Measurements from ENCODE around the gene TACC3.

TACC3 gene

DNA sequence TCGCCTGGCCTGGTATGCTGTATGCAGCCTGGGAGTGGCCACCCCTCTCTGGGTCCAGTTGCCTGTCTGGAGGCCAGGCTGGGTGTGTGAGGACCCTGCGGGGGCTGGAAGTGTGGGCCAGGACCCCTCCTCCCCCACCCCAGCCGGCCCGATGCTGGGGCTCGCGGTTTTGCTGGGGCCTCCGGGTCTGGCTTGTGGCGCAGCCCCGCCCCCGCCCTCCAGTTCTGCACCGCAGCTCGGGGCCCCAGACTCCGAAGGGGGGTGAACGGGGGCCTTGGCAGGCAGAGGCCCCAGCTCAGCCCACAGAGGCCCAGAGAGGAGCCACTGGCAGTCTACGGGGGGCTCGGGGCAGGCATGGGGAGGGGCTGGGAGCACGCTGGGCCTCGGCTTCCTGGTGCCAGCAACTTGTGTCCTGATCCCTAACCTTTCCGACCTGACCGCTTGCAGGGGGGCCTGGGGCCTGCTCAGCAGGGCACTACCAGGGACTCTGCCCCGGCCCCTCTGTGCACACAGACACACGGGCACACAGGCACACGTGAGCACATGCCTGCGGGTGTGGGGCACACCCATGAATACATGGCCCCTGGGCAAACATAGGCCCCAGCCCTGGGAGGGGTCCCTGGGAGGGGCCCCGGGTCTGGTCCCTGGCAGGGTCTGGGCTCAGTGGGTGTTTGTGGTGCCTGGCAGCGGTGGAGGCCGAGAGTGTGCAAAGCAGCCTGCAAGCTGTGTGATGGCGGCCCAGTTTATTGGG, 50.4 kb downstream of the TACC3 start:
- TF ChIP-seq, protein P1, sequence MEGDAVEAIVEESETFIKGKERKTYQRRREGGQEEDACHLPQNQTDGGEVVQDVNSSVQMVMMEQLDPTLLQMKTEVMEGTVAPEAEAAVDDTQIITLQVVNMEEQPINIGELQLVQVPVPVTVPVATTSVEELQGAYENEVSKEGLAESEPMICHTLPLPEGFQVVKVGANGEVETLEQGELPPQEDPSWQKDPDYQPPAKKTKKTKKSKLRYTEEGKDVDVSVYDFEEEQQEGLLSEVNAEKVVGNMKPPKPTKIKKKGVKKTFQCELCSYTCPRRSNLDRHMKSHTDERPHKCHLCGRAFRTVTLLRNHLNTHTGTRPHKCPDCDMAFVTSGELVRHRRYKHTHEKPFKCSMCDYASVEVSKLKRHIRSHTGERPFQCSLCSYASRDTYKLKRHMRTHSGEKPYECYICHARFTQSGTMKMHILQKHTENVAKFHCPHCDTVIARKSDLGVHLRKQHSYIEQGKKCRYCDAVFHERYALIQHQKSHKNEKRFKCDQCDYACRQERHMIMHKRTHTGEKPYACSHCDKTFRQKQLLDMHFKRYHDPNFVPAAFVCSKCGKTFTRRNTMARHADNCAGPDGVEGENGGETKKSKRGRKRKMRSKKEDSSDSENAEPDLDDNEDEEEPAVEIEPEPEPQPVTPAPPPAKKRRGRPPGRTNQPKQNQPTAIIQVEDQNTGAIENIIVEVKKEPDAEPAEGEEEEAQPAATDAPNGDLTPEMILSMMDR (IDR thresholded peaks at IDR 0.05; ENCODE audit: extremely low read depth, missing control alignments): no peak
- peak; percentile 79 for DNase-seq (ENCODE audit: low spot score)

DNA sequence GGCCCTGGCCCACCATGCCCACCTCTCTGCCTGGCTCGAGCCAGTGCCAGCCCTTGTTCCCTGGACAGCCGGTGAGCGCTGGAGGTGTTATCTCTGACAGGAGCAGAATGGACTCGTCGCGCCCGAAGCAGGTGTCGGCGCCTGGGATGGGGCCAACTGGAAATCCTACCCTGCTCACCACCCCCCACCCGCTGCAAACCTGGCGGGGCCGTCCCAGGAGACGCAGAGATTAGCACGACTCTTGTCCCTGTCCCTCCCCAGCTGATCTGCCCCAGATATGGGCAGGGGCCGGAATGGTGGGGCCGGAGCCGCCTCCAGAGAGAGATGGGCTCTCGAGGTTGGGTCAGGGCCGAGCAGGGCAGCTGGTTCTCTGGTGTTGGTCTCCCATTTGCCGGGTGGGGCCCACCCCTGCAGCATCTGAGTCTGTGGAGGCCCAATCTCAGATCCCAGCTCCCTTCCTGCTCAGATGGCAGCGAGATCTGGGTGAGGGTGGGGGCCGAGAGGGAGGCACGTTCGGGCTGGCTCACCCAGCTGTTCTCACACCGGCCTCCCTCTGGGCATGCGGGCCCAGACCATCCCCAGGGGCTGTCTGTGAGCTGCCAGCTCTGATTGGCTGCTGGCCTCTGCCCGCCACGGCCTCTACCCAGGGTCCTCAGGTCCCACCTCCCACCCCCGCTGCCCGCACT, 51.7 kb downstream of the TACC3 start:
- TF ChIP-seq, protein P1 (IDR thresholded peaks at IDR 0.05; ENCODE audit: extremely low read depth, missing control alignments): no peak
- no peak for DNase-seq (ENCODE audit: low spot score)

DNA sequence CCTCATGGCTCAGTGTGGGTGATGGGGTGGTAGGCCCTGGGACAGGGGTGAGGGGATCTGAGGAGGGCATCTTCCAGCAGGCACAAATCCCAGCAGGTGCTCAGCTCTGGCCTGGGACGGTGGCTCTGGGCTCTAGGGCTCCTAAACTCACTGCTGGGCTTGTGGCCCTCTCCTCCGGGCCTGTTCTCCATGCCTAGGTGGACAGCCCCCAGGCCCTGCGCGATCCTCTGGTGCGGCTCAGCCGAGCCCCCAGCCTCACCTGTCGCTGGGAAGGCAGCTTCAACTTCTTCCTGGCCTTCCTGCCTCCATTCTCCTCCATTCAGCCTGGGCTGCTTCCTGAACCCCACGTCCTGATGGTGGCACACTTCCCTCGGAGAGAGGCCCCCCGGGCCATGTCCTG, 52.4 kb downstream of the TACC3 start:
- TF ChIP-seq, protein P1 (IDR thresholded peaks at IDR 0.05; ENCODE audit: extremely low read depth, missing control alignments): no peak
- DNase-seq (ENCODE audit: low spot score): no peak

DNA sequence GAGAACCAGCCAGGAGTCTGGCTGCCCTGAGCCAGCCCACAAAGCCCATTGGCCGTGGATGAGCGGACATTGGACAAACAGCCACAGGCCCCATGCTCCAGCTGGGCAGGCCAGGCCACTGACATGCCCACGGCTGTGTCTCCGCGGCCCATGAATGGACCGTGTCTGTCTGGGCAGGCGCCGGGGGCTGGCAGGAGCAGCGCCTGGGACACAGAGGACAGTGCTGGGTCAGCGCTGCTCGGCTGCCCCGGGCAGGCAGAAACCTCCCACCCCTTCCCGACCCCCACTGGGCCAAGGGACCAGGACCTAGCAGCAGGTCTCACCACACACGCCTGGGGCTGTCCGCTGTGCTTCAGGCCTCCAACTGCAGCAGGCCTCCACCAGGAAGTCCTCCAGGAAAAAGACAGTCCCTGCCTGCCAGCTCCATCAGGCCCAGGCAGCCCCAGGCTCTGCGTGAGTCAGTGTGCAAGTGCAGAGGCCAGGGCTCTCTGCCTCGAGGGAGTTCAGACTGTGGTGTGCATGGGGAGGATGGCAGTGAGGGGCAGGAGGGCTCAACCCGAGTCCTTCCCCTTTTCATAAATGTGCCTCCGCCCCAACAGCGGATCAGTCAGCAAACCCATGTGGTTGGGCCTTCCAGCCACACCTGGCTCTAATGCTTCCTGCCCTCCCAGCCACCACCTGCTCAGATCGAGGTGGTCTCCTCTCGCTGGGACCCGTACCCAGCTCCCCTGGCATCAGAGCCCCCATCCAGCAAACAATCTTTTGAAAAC, 54.6 kb downstream of the TACC3 start:
- no peak for DNase-seq (ENCODE audit: low spot score)
- TF ChIP-seq, protein P1 (IDR thresholded peaks at IDR 0.05; ENCODE audit: extremely low read depth, missing control alignments): no peak

DNA sequence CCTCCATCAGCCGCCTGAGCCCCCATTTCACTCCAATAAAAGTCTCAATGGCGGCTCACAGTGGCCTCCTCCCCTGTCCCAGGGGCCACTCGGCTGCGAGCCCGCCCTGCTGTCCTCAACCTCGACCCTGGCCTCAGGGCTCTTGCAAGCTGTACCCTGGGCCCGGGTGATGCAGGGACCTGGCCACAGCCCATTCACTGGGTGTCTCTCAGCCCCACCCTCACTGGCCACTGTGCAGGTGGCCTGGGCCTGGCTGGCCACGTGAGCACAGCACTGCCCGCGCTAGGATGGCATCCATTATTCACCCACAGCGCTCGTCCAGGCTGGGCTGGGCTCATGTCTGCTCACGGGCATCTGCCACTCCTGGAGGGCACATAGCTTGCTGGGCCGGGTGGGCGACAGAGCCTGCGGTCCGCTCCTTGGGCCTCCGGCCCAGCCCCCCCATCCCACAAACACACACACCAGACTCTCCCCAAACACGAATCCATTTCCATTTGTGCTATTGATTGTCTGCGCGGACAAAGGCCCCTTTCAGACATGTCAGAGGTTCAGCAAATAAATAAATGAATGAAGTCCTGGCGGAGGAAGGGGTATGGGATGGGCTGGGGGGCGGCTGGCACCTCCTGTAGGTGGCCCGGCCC, 55.3 kb downstream of the TACC3 start:
- TF ChIP-seq, protein P1 (IDR thresholded peaks at IDR 0.05; ENCODE audit: extremely low read depth, missing control alignments): no peak
- no peak for DNase-seq (ENCODE audit: low spot score)

DNA sequence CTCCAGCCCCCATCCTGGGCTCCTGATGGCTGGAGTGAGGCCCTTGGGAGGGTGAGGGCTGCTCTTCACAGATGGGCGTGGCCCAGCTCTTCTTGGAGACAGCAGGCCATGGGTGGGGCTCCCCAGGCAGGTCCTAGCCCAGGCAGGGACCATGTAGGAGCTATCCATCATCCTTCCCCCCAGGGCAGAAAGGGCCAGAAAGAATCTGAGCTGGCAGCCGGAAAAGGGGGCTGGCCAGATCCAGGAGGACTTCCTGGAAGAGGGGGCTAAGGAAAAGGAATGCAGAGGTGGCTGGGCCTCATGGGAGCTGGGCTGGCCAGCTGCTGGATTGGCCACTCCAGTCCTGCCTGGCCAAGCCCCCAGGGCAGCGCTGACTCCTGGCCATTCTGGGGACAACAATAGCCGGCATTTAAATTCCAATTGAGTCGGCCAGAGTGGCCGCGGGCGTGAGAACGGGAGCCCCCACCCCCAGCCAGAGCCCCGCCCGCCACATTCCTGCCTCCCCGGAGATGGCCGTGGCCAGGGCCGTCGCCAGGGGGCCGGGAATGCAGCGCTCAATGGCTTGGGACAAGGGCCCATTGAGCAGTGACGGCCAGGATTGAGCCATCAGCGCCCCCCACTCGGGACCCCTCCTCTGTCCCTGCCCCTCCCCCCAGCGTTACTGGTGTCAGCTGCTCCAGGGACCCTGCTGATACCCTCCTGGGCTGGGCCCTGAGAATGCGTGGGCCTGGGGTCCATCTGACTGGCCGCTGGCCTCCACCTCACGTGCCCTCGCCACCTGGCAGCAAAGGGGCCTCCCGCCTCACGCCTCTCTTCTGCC, 56.7 kb downstream of the TACC3 start:
- DNase-seq (ENCODE audit: low spot score): no peak
- TF ChIP-seq, protein P1 (IDR thresholded peaks at IDR 0.05; ENCODE audit: extremely low read depth, missing control alignments): no peak
